Measurements from ENCODE around the gene SBK3.
"Not testable (repeated sequence)": the region's sequence is repeated elsewhere in the genome, so short reads cannot be mapped to it uniquely, and the experiment has no call there.

Gene SBK3

GRCh38 chr19:55508120-55508519 lies 37.2 kb downstream of the SBK3 start:
- no peak for DNase-seq

GRCh38 chr19:55504981-55505380 lies 40.4 kb downstream of the SBK3 start:
- DNase-seq = no peak

GRCh38 chr19:55504252-55504603 lies 41.1 kb downstream of the SBK3 start:
- no peak for DNase-seq

DNA sequence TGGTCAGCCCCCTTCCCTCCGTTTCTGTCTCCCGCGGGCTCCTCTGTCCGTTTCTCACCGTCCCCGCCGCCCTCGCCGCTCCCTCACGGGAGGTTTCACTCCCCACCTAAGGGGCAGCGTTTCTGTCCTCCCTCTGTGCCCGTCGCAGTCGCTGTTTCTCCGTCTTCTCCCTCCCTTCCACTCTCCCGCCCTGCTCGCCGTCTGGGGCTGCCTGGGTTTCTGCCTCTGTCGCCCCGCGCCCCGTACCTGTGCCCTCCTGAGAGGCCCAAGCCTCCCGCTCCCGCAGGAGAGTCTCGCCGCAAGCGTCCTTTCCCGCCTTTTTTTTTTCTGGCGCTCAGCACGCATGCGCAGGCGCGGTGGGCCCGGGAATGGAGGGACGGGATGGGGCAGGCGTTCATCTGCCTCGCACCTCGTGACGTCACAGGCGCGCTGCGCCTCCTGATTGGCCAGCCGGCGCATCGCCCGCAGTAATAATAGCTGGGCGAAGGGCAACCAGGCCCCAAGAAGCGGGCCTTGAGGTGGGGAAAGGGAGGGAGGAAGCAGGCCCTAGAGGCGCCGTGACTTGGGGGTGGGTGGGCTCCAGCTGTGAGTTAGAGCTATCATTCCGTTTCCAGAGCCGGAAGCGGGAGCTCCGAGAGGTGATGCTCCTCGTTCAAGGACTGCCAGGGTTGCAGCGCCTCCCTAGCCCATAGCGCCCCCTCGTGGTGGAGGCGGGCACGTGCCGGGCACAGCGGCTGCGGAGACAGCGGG lies 41.7 kb downstream of the SBK3 start:
- DNase-seq = peak; percentile 9

DNA sequence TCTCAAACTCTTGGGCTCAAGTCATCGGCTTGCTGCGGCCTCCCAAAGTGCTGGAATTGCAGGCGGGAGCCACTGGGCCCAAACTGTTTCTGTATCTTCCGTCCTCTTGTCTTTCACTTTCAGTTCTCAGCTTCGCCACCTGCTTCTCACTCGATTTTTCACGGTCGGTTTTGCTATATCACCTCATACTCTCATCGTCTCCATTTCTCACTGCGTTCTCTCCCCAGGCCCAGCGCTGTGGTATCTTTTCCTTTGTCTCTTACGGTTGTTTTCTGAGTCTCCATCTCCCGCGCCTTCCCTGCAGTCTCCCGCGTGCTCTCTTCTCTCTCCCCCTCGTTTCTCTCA lies 42.2 kb downstream of the SBK3 start:
- no peak for DNase-seq

GRCh38 chr19:55502197-55502952 lies 43.0 kb downstream of the SBK3 start:
- DNase-seq = no peak

DNA sequence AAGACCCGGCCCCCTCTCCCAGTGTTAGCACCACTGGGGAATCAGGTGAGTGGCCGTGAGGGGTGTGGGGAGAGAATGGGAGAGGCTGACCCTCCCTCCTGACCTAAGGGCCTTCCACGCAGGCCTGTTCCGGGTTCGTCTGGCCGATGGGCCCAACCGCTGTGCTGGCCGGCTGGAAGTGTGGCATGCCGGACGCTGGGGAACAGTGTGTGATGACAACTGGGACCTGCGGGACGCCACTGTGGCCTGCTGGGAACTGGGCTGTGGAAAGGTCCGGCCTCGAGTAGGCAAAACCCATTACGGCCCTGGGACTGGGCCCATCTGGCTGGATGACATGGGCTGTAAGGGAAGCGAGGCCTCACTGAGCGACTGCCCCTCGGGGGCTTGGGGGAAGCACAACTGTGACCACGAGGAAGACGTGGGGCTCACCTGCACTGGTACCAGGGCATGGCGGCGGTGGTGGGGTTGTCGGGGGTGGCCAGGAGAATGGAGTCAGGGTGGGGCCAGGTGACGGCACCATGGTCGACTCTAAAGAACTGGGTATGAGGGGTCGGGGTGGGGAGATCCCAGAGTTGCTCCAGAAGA lies 44.9 kb downstream of the SBK3 start:
- DNase-seq = no peak

GRCh38 chr19:55498246-55498840 lies 47.0 kb downstream of the SBK3 start:
- DNase-seq = no peak

GRCh38 chr19:55497763-55498162 lies 47.6 kb downstream of the SBK3 start:
- DNase-seq = no peak

- DNase-seq = not testable (repeated sequence)
Measured at GRCh38 chr19:55496820-55497219, 48.5 kb downstream of the SBK3 start.

DNA sequence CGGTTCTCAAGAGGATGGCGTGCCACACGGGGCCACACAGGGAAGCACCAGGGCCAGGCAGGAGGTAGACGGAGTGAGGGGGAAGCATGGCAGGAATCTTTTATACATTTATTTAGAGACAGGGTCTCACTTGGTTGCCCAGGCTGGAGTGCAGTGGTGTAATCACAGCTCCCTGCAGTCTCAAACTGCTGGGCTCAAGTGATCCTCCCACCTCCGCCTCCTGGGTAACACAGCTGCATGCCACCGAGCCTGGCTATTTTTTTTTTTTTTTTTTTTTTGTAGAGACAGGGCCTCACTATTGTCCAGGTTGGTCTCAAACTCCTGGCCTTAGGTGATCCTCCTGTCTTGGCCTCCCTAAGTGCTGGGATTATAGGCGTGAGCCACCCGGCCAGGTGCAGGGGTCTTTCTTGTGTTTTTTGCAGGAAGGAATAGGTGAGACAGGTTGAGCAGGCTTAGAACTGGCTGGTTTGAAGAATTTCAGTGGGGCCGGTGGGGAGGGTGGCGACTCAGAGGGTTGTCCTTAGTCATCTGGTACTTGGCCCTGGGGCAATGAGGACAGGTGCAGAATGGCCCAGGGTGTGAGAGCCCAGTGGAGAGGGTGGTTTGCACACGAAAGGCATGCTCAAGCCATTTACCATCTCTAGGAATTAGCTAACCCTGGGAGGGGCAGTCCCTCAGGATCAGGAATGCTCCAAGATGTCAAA lies 49.5 kb downstream of the SBK3 start:
- DNase-seq = no peak

GRCh38 chr19:55494172-55494761 lies 51.1 kb downstream of the SBK3 start:
- no peak for DNase-seq

DNA sequence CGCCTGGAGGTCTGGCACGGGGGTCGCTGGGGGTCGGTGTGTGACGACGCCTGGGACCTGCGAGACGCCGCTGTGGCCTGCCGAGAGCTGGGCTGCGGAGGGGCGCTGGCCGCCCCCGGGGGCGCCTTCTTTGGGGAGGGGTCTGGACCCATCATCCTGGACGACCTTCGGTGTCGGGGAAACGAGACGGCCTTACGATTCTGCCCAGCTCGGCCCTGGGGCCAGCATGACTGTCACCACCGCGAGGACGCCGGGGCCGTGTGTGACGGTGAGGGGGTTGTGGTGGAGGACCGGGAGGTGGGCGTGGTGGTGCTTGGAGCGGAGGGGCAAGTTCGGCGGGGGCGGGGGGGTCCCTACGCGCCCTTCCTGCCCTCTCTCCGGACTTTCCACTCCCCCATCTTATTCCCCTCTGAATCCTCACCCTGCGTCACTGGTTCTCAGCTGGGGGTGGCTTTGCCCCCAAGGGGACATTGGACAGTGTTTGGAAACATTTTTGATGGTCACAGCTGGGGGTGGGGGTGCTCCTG lies 51.6 kb downstream of the SBK3 start:
- no peak for DNase-seq

DNA sequence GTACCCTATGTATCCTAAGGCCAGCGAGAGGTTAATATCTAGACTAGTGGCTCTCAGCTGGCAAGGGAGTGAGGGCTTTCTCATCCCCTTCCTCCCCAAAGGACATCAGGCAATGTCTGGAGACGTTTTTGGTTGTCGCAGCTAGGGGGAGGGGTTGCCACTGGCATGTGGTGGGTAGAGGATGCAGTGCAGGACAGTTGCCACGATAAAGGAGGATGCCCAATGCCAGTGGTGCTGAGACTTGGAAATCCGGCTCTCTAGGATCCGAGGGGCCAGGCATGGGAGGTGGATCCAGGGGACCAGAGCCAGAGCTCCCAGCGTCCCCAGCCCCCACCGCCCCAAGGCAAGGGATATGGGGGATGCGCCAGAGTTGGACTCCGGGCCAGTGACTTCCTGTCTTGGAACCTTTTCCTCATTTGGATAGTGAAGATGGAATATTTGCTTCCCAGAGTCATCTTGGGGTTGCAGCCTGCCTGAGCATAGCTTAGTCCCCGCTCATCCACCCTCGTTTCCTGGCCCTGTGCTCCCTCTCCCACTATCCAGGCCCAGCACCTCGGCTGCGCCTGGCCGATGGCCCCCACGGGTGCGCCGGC lies 52.2 kb downstream of the SBK3 start:
- DNase-seq = no peak

- peak; percentile 22 for DNase-seq
Measured at GRCh38 chr19:55492362-55492944, 52.9 kb downstream of the SBK3 start.

GRCh38 chr19:55491546-55492360 lies 53.6 kb downstream of the SBK3 start:
- DNase-seq = no peak
